Natural killer cell (primary cell): ENCODE measurements around the gene CCR7. TPM values are rescaled to one million over a fixed set of nuclear protein-coding genes. Genes with fewer than 3 reads are reported as not detected.

Experiments
- ATAC-seq, 3 donors: fragments of 150-1000 bp in 2 of 3; fragments of 200-7000 bp in 1 of 3; cut with Tn5 transposase; 1 replicate in 1 of 3; 2 replicates in 2 of 3; pipeline ENCODE4 v1.10.0; 2021; ENCODE audit warnings: mild to moderate bottlenecking in 2 of 3, moderate library complexity in 2 of 3
- DNase-seq, 2 donors: peaks; one replicate each; pipeline versions ENCODE4 v3.0.0 to v3.0.0-alpha.2; 2013 to 2021; ENCODE audit warnings: mixed read lengths in 1 of 2
- H3K27ac ChIP-seq: one replicate; pipeline ENCODE4 v1.5.1; 2013; ENCODE audit warnings: mild to moderate bottlenecking, low read length
- H3K27me3 ChIP-seq: one replicate; pipeline ENCODE4 v1.6.1; 2013; ENCODE audit warnings: low read length; ENCODE audit not compliant: control insufficient read depth, insufficient read depth
- H3K36me3 ChIP-seq: one replicate; pipeline ENCODE4 v1.6.1; 2013; ENCODE audit warnings: low read length; ENCODE audit not compliant: control insufficient read depth, insufficient read depth
- H3K4me1 ChIP-seq: one replicate; pipeline ENCODE4 v1.6.1; 2013; ENCODE audit warnings: low read length; ENCODE audit not compliant: control insufficient read depth, insufficient read depth
- H3K4me3 ChIP-seq: one replicate; pipeline ENCODE4 v1.5.1; 2013; ENCODE audit warnings: low read length
- H3K9me3 ChIP-seq: one replicate; pipeline ENCODE4 v1.6.1; 2013; ENCODE audit warnings: low read length; ENCODE audit not compliant: control insufficient read depth, insufficient read depth
- H3K27ac Mint-ChIP-seq, 2 donors: one replicate each; pipeline ENCODE4 v1.8.0; 2022; ENCODE audit warnings: mild to moderate bottlenecking in 2 of 2, mixed read lengths in 2 of 2, moderate library complexity in 1 of 2
- H3K27me3 Mint-ChIP-seq, 2 donors: one replicate each; pipeline ENCODE4 v1.8.0; 2022; ENCODE audit warnings: low read depth in 2 of 2, mixed read lengths in 2 of 2
- H3K36me3 Mint-ChIP-seq: one replicate; pipeline ENCODE4 v1.8.0; 2022; ENCODE audit warnings: mixed read lengths
- H3K4me1 Mint-ChIP-seq, 2 donors: one replicate each; pipeline ENCODE4 v1.8.0; 2022; ENCODE audit warnings: mixed read lengths in 2 of 2
- H3K4me3 Mint-ChIP-seq: one replicate; pipeline ENCODE4 v1.8.0; 2022; ENCODE audit warnings: mild to moderate bottlenecking, moderate library complexity, mixed read lengths
- H3K9me3 Mint-ChIP-seq, 2 donors: one replicate each; pipeline ENCODE4 v1.8.0; 2022; ENCODE audit warnings: mixed read lengths in 2 of 2
- CTCF ChIP-seq: fragments of 200-600 bp; IDR thresholded peaks from one replicate; pipeline ENCODE4 v1.8.0; 2022; ENCODE audit warnings: antibody characterized with exemption
- WGBS: methylation state at CpG from one replicate; pipeline ENCODE4 v1.1.7; 2013; ENCODE audit warnings: missing lambda C conversion rate; ENCODE audit not compliant: insufficient coverage; 5-methylcytosine and 5-hydroxymethylcytosine counted together
- intact Hi-C: fragments of 100-400 bp; cut with micrococcal nuclease; formaldehyde crosslinking; loops from one replicate; pipeline ENCODE4 v1.14.2; 2022
- total RNA-seq, 4 donors: library from RNA; stranded (reverse); fragments of 120-200 nt in 1 of 4; gene quantifications; one replicate each; pipeline versions ENCODE4 v1.2.3 to v1.2.4, GENCODE V29; 2013 to 2022

CCR7 gene
- total RNA-seq, 3 donors from 2014 or later (not counting 1 experiment from before 2014, with no cell fraction given), result 3.2 to 8.0 (median 6.6) TPM

DNA sequence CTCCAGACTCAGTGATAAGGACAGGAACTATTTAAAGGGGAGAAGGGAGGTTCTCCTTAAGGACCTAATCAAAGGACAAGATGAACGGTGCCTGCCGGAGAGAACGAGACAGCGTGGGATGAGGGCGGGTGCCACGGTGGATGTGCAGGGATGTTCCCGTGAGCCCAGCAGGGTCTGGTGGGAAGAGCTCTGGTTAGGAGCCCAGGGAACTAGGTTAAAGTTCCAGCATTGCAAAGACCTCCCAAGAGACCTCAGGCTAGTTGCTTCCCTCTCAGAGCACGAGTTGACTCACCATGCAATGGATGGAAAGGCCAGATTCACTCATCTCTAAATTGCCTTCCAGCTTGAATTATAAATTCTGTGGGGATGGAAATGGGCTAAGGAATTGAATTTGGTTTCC lies 14.7 kb downstream of the CCR7 start:
- Histone ChIP-seq H3K27ac (no peak overlapping the region), H3K27me3 (no peaks in the 10 kb centered on the region), H3K9me3 (no peaks in the 10 kb centered on the region), H3K4me3 (no peak overlapping the region), H3K36me3 (peaks cover 4% of the 10 kb centered on the region), H3K4me1 (peaks cover 80% of the 10 kb centered on the region)
- intact Hi-C loops, result no loop called here
- TF ChIP-seq CTCF, result no peak
- no peak overlapping the region for H3K27ac Mint-ChIP-seq
- WGBS, result 90% methylated on average over 8 of the region's 8 CpGs
- no peak overlapping the region for H3K4me3 Mint-ChIP-seq
- peaks cover 17 to 27% of the 10 kb centered on the region in 2 donors for H3K4me1 Mint-ChIP-seq
- DNase-seq (peak in 1 of 2 donors; percentile 35), ATAC-seq (no peak)
- H3K36me3 Mint-ChIP-seq, result no peaks in the 10 kb centered on the region
- no peaks in the 10 kb centered on the region for H3K9me3 Mint-ChIP-seq
- H3K27me3 Mint-ChIP-seq, result peaks cover 0 to 14% of the 10 kb centered on the region in 2 donors

GRCh38 chr17:40548982-40549685 lies 16.1 kb downstream of the CCR7 start:
- peaks cover 12 to 20% of the 10 kb centered on the region in 2 donors for H3K4me1 Mint-ChIP-seq
- Histone ChIP-seq H3K27me3 (no peaks in the 10 kb centered on the region), H3K4me3 (no peak overlapping the region), H3K36me3 (no peaks in the 10 kb centered on the region), H3K27ac (no peak overlapping the region), H3K4me1 (peaks cover 72% of the 10 kb centered on the region), H3K9me3 (no peaks in the 10 kb centered on the region)
- intact Hi-C loops, result no loop called here
- no peaks in the 10 kb centered on the region for H3K36me3 Mint-ChIP-seq
- H3K9me3 Mint-ChIP-seq, result no peaks in the 10 kb centered on the region
- no peak for TF ChIP-seq CTCF
- no peak overlapping the region for H3K27ac Mint-ChIP-seq
- no peak overlapping the region for H3K4me3 Mint-ChIP-seq
- 64% methylated on average over 9 of the region's 9 CpGs for WGBS
- peaks cover 4 to 14% of the 10 kb centered on the region in 2 donors for H3K27me3 Mint-ChIP-seq
- ATAC-seq (no peak), DNase-seq (peak in 1 of 2 donors; percentile 8)

GRCh38 chr17:40548491-40548981 lies 16.7 kb downstream of the CCR7 start:
- no peak overlapping the region for H3K27ac ChIP-seq
- H3K36me3 ChIP-seq, result no peaks in the 10 kb centered on the region
- intact Hi-C loops, result no loop called here
- ATAC-seq, result no peak
- Mint-ChIP-seq H3K4me3 (no peak overlapping the region), H3K27me3 (peaks cover 4 to 14% of the 10 kb centered on the region in 2 donors), H3K36me3 (no peaks in the 10 kb centered on the region), H3K9me3 (no peaks in the 10 kb centered on the region), H3K4me1 (peaks cover 6 to 14% of the 10 kb centered on the region in 2 donors), H3K27ac (no peak overlapping the region)
- peaks cover 72% of the 10 kb centered on the region for H3K4me1 ChIP-seq
- H3K27me3 ChIP-seq, result peaks cover 1% of the 10 kb centered on the region
- no peak for TF ChIP-seq CTCF
- no peaks in the 10 kb centered on the region for H3K9me3 ChIP-seq
- 93% methylated on average over 9 of the region's 9 CpGs for WGBS
- DNase-seq, result peak in 1 of 2 donors; percentile 35
- no peak overlapping the region for H3K4me3 ChIP-seq
